Stimulated activated CD4-positive, alpha-beta T cell treated with anti-CD3 and anti-CD28 coated beads, Interleukin-1b, Interleukin-23, amount 100 ng/mL, for 1 hour (primary cell): ENCODE measurements around the gene RPTOR.

ENCODE experiments used
- DNase-seq, 2 donors: peaks; one replicate each; pipeline ENCODE4 v3.0.0-alpha.2; 2020; ENCODE audit warnings: low read depth in 2 of 2

The RPTOR gene

DNA sequence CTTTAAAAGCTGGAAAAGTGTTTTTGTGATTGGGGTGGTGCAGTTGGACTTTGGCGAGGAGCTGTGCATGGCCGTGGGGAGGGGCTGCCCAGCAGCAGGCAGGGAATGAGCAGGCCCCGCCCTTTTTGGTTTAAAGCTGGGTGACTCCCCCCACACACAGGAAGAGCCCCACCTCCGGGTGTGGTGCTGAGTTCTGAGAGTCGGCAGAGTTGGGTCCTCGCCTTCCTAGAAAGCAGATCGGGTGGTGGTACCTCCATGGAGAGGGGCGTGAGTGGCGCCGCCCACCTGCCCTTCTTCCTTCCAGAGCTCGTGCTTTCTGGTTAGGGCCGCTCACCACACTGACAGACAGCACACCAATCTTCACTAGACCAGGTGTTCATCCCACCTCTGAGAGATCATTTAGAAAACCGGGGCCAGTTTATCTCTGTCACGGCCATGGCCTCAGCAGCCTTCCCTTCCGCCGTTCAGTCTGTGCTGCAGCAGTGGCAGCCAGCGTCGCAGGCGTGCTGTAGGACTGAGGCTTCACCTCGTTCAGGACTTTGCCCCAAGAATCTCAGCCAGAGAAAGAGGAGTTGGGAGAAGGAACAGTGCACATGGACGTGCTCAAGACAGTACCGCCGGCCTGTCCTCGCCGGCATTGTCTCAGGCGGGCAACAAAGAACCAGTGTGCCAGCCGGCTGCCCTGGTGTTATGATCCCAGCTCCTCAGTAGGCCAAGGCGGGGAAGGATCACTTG is 303.0 kb downstream of the RPTOR start:
- DNase-seq = no peak

DNA sequence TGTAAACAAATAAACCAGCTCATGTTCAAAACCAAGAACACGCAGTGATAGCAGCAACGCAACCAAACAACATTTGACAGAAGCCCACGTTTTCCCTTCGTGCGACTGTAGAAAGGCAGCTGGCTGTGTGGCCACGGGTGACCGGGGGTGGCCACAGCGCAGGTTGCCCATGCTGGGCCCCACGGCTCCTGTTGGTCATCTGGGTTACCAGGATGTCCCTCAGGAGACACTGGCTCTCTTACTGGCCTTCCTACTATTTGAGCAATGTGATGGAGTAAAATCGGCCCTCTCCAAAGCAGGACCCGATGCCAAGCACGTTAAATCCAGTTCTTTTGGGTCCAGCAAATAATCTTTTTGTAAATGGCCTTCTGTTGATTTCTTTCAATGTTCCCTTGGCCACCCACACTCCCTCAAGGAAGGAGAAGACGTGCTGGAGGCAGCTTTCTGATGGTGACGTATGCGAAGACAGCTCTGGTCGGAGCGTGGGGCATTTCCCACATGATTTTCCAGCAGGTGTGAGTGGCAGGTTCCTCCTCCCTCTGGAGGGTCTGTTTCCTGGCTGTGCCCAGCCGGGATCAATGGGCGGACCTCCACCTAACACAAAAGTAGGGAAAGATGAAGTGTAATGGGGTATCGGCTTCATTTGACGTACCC is 303.9 kb downstream of the RPTOR start:
- no peak for DNase-seq

DNA sequence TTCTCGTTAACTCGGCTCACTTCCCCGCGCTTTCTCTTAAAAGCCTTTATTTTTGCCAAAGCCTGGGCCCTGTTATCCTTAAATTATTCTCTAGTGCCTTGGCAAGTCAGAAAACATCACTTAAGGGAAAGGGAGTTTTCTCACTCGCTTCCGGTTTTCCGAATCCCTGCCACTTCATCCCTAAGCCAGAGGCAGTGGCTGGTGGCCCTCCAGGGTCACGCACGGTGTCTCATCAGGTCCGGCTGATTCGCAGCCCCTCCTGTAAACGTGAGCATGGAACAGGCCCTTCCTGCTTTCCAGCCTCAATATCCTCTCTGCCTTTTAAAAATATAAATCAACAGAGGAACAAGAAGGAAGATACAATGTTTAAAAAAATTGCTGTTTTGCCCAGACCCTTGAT is 304.5 kb downstream of the RPTOR start:
- DNase-seq = no peak

DNA sequence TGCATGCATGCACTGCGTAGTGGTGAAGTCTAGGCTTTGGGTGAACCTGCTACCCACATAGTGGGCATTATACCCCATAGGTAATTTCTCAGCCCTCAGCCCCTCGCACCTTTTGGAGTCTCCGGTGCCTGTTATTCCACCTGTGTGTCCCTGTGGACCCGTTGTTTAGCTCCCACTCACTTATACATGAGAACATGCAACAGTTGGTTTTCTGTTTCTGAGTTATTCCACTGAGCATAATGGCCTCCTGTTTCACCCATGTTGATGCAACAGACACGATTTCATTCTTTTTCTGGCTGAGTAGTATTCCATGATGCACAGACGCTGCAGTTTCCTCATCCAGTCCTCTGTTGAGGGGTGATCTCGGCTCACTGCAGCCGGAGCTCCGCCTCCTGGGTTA is 305.5 kb downstream of the RPTOR start:
- no peak for DNase-seq

DNA sequence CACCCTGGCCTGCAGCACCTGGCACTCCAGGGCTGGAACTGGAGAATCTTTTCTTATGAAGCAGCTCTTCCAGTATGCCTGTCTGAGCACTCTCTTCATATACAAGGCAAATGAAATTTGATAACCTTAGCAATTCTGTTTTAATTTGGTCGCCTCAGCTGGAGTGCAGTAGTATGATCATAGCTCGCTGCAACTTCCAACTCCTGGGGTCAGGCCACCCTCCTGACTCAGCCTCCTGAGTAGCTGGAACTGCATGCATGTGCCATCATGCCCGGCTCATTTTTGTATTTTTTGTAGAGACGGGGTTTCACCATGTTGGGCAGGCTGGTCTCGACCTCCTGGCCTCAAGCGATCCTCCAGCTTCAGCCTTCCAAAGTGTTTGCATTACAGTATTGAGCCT is 306.2 kb downstream of the RPTOR start:
- no peak for DNase-seq

DNA sequence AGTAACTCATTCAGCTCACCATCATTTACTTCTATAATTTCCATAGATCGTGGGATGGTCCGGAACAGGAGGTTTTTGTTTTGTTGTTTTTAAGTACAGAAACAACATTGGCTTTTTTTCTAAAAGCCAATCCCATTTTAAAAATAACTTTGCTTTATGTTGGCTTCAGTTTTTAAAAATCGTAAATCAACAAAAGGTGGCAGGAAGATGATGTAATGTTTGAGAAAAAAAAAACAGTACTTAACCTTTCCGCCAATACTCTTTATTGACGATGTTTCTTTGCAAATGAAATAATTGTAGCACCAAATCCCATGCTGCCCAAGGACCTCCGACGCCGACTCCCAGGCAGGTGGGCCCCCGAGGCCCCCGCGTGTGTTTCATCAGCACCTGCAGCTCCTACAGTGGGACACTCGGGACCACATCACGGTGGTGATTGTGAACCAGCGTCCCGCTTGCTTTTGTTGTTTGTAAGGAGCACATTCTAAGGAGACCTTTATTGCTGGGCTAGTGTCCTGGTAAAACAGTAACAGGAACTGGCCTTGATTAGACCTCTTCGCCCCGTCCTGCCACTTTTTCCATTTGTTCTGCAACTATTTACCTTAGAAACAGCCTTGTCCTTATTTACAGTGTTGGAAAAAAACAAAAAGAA is 306.8 kb downstream of the RPTOR start:
- DNase-seq = no peak

DNA sequence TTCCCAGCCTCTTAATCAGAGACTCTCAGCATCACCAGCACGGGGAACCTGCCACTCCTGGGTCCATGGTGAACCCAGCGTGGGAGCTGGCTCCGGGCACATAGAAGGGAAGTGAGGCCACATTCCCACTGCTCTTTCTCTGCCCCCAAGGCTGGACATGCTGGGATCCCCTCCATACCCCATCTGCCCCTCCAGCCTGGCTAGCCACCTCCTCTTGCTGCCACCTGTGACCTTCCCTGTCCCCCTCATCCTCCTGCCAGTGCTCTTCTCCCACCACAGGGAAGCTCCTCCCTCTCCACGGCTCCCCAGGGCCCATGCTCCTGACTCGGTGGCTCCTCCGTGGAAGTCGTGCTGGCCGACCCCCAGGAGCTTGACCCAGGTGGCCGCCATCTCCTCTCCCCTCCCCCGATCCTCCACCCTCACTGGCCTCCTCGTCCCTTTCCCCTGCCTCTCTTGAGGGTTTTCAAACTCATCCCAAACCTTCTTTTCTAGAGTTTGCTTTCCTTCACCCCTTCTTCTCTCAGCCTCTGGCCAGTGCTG is 307.9 kb downstream of the RPTOR start:
- DNase-seq = no peak

DNA sequence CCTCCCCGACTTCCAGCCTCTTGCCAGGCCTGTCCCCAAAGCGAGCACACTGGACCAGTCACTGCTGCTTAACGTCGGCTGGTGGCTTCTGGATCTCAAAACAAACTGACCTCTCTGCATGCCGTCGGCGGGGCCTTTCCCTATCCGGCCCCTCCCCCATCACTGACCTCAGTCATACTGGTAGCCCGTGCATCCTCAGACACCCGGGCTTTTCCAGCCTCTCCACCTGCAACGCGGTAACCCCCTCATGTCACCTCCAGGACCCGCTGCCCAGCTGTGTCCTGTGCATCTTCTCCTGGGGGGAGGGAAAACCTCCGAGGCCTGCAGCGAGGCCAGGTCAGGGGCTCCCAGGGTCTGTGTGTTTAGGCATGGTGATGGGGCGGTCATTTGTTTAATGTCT is 308.4 kb downstream of the RPTOR start:
- no peak for DNase-seq

DNA sequence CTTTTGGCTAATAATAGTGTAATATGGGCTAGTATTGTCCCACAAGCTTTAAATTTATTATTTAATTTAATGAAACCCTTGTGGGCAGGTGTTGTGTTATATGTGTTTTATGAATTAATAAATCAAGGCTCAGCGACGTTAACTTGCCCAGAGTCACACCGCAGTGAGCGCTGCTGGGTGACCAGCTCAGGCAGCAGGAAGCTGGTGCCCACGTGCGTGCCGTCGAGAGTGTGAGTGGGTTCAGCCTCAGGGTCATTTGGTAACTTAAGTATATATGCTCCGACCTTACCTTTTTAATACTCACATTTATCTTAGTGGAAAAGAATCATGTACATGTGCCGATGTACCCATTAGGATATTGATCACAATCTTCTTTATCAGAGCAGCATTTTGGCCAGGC is 309.6 kb downstream of the RPTOR start:
- DNase-seq = no peak

DNA sequence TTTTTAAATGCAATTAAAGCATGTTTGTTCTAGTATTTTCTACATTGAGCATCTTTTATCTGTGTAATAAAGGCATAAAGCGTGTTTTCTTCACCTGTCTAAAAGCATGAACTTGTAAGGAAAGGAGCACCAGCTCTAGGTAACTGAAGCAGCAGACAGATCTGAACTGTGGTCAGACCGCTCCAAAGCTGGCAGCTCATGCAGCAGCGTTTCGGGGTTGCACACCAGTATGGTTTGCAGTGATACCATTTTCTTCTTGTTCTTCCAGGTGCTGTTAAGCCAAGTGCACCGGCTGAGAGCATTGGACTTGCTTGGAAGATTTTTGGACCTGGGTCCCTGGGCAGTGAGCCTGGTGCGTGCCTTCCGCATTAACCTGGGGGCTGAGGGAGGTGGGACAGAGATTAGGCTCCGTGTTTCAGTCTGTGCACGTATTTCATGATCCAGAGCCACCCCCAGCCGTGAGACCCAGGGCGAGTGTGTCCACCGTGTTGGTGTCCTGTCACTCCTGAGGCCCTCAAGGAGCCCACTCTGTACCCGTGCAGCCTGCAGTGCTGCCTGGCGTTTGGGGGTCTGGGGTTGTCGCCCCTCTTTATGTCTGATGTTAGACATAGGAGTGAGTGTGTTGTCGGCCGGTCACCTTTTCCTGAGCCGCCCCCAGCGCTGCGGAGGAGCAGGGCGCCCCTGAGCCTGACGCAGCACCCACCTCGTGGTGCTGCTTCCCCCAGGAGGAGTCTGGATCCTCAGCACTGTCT is 310.7 kb downstream of the RPTOR start:
- no peak for DNase-seq

DNA sequence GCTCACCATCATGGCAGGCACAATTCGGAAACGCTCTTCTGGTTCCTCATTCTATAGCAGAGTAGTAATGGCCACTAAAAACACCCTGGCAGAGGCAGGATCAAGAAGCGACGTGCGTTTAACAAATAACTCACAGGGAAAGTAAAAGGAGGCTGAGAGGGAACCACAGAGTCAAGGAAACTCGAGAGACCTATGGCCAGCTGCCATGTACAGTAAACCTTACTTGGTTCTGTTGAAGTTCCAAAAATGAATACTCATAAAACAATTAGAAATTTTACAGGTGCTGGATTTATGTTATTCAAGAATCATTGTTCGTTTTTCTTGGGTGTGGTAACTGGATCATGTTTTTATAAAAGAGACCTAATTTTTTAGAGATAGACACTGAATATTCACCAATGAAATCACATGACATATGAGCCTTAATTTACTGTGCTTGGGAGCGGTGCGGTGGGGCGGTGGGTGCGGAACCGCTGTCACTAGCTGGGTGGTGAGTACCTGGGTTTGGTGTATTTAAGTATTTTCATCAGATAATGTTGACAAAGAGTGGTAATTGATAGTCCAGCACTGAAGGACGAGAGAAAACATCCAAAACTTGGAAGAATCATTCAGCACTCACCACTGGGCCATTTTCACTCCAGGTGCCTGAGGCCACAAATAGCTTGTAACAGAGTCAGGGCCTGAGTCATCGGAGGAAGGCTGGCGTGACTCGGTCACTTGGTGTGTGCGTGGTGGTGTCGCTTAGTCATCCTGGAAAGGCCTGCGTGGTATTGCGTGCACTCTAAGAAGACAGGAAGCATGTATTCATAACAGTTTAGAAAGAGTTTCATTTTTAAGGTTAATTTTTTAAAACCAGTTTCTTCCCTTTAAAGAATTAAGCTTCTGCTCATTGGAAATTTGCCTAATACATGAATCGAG is 311.6 kb downstream of the RPTOR start:
- DNase-seq = peak; percentile 58 to 60

DNA sequence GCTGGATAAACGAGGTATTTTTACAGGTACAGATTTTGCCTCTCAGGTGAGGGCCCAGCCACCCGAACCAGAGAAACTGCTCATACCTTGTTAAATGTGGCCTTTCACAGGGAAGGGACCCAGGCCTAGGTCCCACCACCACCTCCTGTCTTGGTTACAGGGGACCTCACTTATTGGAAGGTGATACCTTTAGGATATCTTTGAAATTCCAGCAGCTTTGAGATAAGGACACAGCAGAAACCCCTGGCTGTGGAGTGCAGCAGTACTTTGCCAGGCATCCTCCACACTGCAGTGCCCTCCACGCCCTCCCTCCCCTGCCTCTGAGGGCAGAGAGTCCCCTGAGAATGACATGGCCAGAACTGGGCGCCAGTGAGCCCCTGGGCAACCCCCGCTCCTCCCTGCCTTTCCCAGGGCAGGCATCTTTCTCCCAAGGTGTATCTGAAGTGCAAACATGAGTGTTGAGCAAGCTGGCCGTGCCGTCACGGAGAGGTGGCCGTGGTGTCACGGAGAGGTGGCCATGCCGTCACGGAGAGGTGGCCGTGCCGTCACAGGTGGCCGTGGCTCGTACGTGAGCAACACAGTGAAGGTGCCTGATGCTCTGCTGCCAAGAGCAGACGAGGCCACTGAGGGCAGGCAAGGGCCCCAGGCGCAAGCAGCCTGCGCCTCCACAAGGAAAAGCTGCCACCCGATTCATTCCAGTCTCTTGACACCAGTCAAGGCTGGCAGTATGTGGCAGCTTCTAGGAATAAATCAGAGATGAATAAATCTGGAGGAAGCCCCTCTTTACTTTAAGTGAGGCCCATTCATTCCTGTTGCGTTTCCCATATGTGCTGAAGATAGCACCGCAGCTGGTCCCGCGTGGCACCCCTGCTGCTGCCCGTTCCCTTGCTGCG is 312.5 kb downstream of the RPTOR start:
- no peak for DNase-seq

DNA sequence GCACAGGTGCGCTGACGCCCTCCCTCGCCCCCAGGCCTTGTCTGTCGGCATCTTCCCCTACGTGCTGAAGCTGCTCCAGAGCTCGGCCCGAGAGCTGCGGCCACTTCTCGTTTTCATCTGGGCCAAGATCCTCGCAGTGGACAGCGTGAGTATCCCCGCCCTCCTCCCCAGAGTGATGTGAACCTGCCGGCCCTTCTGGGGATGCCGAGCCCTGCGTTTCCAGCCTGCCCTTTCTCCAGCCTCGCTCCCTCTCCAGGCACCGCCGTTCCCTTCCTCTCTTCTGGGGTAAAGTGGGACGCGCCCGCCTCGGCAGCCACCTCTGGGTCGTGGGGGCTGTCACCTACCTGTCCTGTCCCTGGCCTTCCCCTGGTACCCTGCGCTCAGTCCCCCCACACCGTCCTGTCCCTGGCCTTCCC is 313.1 kb downstream of the RPTOR start:
- no peak for DNase-seq

DNA sequence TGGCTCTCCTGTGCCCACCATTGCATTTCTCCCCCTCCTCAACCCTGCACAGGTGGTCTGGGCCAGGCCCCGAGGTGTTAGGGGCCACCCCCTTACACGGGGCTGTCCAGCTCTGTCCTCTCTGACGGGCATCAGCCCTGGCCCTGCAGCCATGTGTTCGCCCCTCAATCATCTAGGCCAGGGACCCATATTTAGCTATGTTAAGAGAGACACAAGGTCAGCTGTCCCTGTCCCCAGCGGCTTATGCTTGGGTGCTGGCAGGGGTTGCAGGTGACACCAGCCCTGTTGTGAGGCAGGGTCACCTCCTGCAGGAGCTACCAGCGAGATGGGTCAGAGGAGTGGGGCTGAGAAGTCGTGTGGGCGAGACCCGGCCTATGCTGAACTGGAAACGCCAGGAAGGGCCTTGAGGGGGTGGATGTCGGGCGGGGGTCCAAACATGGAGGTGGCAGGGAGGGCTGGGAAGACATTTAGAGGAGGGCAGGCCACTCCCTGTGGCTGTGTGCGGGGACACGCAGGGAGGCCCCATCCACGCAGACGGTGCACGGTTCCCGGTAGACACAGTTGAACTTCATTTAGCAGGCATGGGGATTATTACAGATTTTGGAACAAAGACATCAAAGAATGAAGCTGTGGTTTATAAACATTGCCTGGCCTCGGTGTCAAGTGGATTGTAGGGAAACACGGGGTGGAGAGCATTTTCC is 313.8 kb downstream of the RPTOR start:
- no peak for DNase-seq

DNA sequence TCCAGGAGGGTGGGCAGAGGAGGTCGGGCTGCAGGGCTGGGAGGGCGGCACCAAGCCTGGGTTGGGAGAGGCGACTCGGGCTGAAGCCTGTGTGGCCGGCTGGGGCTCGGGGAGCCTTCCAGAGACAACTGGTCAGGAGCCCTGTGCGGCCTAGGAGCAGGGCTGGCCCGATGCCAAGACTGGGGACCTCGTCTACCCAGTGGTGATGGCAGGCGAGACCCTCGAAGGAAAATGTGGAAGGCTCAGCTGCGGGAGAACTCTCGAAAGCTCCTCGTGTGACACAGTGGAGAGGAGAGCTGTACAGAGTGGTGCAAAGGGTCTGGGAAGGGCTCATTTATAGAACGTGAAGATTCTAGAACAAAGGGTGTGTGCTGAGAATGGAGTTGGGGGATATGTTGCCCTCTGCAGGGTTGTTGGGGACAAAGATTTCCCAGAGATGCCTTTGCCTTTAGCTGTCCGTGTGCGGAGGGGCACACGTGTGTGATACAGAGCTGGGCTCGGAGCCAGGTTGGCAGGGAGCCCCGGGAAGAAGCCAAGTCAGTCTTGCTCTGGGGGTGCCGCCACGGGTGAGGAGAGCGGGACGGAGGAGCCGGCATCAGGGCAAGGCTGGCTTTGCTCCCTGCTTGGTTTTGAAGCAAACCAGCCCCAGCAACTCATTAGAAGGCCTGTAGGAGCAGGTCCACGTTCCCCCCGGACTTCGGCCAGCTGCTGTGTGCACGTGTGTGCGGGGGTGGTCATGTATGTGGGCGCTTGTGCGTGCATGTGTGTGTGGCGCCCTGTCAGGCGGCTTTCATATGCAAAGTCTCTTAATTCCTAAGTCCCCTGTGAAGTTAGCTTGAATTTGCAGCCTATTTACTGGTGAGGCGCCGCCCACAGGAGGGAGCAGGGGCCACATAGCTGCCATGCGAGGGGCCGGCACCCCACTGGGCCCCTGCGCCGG is 314.6 kb downstream of the RPTOR start:
- no peak for DNase-seq

DNA sequence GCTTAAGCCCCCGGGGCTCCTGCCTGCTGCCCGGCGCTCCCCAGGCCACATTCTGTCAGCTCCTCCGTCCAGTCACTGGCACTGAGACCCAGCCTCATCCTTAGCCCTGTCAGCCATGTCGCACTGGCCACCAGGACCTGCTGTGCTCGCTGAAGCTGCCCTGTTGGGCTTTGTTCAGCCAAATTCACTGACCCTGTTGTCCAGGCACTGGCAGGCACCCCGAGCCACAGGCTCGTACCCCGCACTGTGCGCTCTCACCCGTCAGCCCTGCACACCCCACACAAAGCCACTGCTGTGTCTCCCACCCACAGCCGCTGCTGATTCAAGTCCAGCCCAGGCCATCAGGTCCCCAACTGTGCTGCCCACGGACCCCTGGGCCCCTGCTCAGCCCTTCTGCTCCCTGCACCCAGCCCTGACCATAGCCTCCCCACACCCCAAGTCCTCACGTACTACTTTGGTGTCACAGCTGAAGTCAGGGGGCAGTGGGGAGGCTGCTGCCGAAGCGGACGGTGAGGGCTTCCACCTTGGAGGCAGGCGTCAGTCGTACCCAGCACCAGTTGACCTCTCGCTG is 315.5 kb downstream of the RPTOR start:
- DNase-seq = no peak

DNA sequence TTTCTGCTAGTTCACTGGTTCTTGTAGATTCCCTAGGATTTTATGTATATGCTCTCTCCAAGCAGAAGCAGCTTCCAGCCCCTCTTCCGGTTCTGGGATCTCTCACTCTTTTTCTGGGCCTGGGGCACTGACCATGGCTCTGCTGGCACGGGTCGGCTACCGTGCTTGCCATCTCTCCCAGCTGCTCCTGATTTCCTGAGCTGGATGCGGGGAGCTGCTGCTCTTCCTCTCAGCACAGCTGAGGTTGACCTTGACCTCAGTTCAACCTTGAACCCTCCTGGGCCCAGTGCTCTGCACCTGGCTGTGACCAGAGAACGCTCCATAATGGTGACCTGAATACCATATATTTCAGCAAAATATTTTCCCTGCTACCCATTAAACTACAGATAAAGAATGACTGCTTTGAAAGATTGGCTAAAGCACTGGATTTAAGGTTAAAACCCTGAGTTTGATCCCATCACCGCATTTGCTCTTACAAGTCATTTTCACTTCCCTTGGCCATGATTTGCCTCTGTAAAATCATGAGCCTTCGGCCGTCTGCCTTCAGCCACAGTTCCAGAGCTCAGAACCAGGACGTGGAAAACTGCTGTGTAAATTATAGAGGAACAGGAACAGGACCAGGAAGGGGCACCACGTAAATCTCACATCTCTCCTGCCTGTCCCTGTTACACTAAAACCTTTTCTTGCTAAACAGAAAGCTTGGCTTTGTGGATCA is 316.2 kb downstream of the RPTOR start:
- no peak for DNase-seq
